GM19043 (cell line): ENCODE results near the gene IL25.
"Not testable (repeated sequence)": the region's sequence is repeated elsewhere in the genome, so short reads cannot be mapped to it uniquely, and the experiment has no call there.

Experiments
- ATAC-seq: cut with Tn5 transposase; IDR thresholded peaks from one replicate; pipeline ENCODE4 v1.9.1; 2021; ENCODE audit warnings: low read depth; ENCODE audit not compliant: unreplicated experiment

Gene IL25

GRCh38 chr14:23387916-23388882, 15.6 kb downstream of the IL25 start:
- ATAC-seq, result no peak

- ATAC-seq, result no peak
Measured at GRCh38 chr14:23388996-23389395, 16.4 kb downstream of the IL25 start.

GRCh38 chr14:23389396-23389795, 16.8 kb downstream of the IL25 start:
- ATAC-seq, result no peak

GRCh38 chr14:23389871-23390270, 17.3 kb downstream of the IL25 start:
- ATAC-seq, result not testable (repeated sequence)

GRCh38 chr14:23392613-23393012, 20.0 kb downstream of the IL25 start:
- ATAC-seq, result no peak

GRCh38 chr14:23396126-23396525, 23.5 kb downstream of the IL25 start:
- no peak for ATAC-seq

GRCh38 chr14:23396781-23397407, 24.3 kb downstream of the IL25 start:
- ATAC-seq, result no peak

- ATAC-seq, result no peak
Measured at GRCh38 chr14:23398348-23398747, 25.7 kb downstream of the IL25 start.

- no peak for ATAC-seq
Measured at GRCh38 chr14:23399136-23399535, 26.5 kb downstream of the IL25 start.

GRCh38 chr14:23399591-23399990, 27.0 kb downstream of the IL25 start:
- ATAC-seq, result no peak

- ATAC-seq, result not testable (repeated sequence)
Measured at GRCh38 chr14:23400496-23401149, 28.0 kb downstream of the IL25 start.

- ATAC-seq, result no peak
Measured at GRCh38 chr14:23401291-23401690, 28.7 kb downstream of the IL25 start.

GRCh38 chr14:23402296-23403138, 29.9 kb downstream of the IL25 start:
- no peak for ATAC-seq

- ATAC-seq, result no peak
Measured at GRCh38 chr14:23403139-23403438, 30.5 kb downstream of the IL25 start.

GRCh38 chr14:23403908-23404307, 31.3 kb downstream of the IL25 start:
- ATAC-seq, result no peak

- ATAC-seq, result no peak
Measured at GRCh38 chr14:23404331-23404900, 31.8 kb downstream of the IL25 start.

- no peak for ATAC-seq
Measured at GRCh38 chr14:23405096-23405495, 32.5 kb downstream of the IL25 start.

- ATAC-seq, result no peak
Measured at GRCh38 chr14:23405516-23406025, 33.0 kb downstream of the IL25 start.

GRCh38 chr14:23406244-23406643, 33.6 kb downstream of the IL25 start:
- ATAC-seq, result no peak

GRCh38 chr14:23406725-23407355, 34.2 kb downstream of the IL25 start:
- no peak for ATAC-seq
